ENCODE data around the gene THOC1. TPM values are rescaled to one million over a fixed set of nuclear protein-coding genes. Genes with fewer than 3 reads are reported as not detected.

THOC1 gene
- polyA plus RNA-seq (2013, experiment 1 of 2), result 11.3 TPM
- polyA plus RNA-seq (2013, experiment 2 of 2), result 11.3 TPM

- Histone ChIP-seq H3K27ac (ENCODE audit: low read length, poor library complexity, severe bottlenecking) (peak within 1 kb of the TSS; percentile 86), H3K4me3 (ENCODE audit: insufficient read depth in 1 of 2, low read depth in 1 of 2, low read length in 2 of 2) (peak within 1 kb of the TSS; percentile 87 to 95), H2AFZ (ENCODE audit: low read depth, low read length) (peak within 1 kb of the TSS; percentile 96), H3K14ac (ENCODE audit: low read length in 2 of 2) (peak within 1 kb of the TSS in 1 of 2 experiments; percentile 88), H2BK15ac (ENCODE audit: low read depth, poor library complexity, severe bottlenecking) (no peak within 1 kb of the TSS), H3K23ac (ENCODE audit: low read length in 2 of 2) (peak within 1 kb of the TSS in 1 of 2 experiments; percentile 48), H3K36me3 (ENCODE audit: control insufficient read depth in 1 of 2, insufficient read depth in 2 of 2, low read depth in 1 of 2, low read length in 2 of 2) (peaks cover 0 to 21% of the 10 kb centered on the region in 2 experiments), H2BK120ac (ENCODE audit: low read depth, low read length) (peak within 1 kb of the TSS; percentile 38), H3K79me1 (replicated peaks; ENCODE audit: low read length, poor library complexity, severe bottlenecking) (peaks cover 27% of the 10 kb centered on the region), H3K9me3 (ENCODE audit: control insufficient read depth, low read length) (no peaks in the 10 kb centered on the region), H2AK5ac (ENCODE audit: low read length, severe bottlenecking) (no peak within 1 kb of the TSS), H3K4me1 (ENCODE audit: control insufficient read depth, insufficient read depth, low read depth, low read length) (peaks cover 7% of the 10 kb centered on the region), H3K18ac (ENCODE audit: low read depth in 1 of 2, low read length in 2 of 2) (peak within 1 kb of the TSS; percentile 94 to 97), H4K91ac (ENCODE audit: low read length) (peak within 1 kb of the TSS; percentile 56), H3K27me3 (ENCODE audit: control insufficient read depth in 1 of 2, insufficient read depth in 1 of 2, low read length in 2 of 2) (no peaks in the 10 kb centered on the region), H3K4me2 (ENCODE audit: low read length, poor library complexity, severe bottlenecking) (peak within 1 kb of the TSS; percentile 90), H2BK12ac (ENCODE audit: low read length in 2 of 2) (peak within 1 kb of the TSS in 1 of 2 experiments; percentile 66), H3K4ac (ENCODE audit: low read depth in 1 of 2, low read length in 2 of 2) (peak within 1 kb of the TSS; percentile 96), H3K9ac (ENCODE audit: low read length) (peak within 1 kb of the TSS; percentile 99), H2BK5ac (ENCODE audit: low read depth, low read length, poor library complexity, severe bottlenecking) (no peak within 1 kb of the TSS), H4K8ac (ENCODE audit: low read length) (peak within 1 kb of the TSS; percentile 97)
- 0% methylated on average over 67 of the region's 69 CpGs for WGBS
- peak; percentile 95 for DNase-seq
Measured at GRCh38 chr18:267688-268552, at the start of gene THOC1. TSS of gene THOC1 (minus strand) at chr18:268047. CDS start at chr18:268019, 28 bp downstream.

- Histone ChIP-seq H2AFZ (ENCODE audit: low read depth, low read length) (no peak overlapping the region), H2BK120ac (ENCODE audit: low read depth, low read length) (no peak overlapping the region), H3K79me1 (replicated peaks; ENCODE audit: low read length, poor library complexity, severe bottlenecking) (no peaks in the 10 kb centered on the region), H3K27me3 (ENCODE audit: control insufficient read depth in 1 of 2, insufficient read depth in 1 of 2, low read length in 2 of 2) (no peaks in the 10 kb centered on the region), H3K27ac (ENCODE audit: low read length, poor library complexity, severe bottlenecking) (no peak overlapping the region), H3K4ac (ENCODE audit: low read depth in 1 of 2, low read length in 2 of 2) (no peak overlapping the region), H2BK15ac (ENCODE audit: low read depth, poor library complexity, severe bottlenecking) (no peak overlapping the region), H3K4me2 (ENCODE audit: low read length, poor library complexity, severe bottlenecking) (no peak overlapping the region), H3K4me1 (ENCODE audit: control insufficient read depth, insufficient read depth, low read depth, low read length) (peaks cover 2% of the 10 kb centered on the region), H4K8ac (ENCODE audit: low read length) (no peak overlapping the region), H3K18ac (ENCODE audit: low read depth in 1 of 2, low read length in 2 of 2) (no peak overlapping the region), H3K14ac (ENCODE audit: low read length in 2 of 2) (no peak overlapping the region), H3K4me3 (ENCODE audit: insufficient read depth in 1 of 2, low read depth in 1 of 2, low read length in 2 of 2) (no peak overlapping the region), H3K36me3 (ENCODE audit: control insufficient read depth in 1 of 2, insufficient read depth in 2 of 2, low read depth in 1 of 2, low read length in 2 of 2) (peaks cover 4 to 34% of the 10 kb centered on the region in 2 experiments), H2BK12ac (ENCODE audit: low read length in 2 of 2) (no peak overlapping the region), H3K9me3 (ENCODE audit: control insufficient read depth, low read length) (no peaks in the 10 kb centered on the region), H3K23ac (ENCODE audit: low read length in 2 of 2) (no peak overlapping the region), H2BK5ac (ENCODE audit: low read depth, low read length, poor library complexity, severe bottlenecking) (no peak overlapping the region), H4K91ac (ENCODE audit: low read length) (no peak overlapping the region), H3K9ac (ENCODE audit: low read length) (no peak overlapping the region), H2AK5ac (ENCODE audit: low read length, severe bottlenecking) (peak overlapping the region; percentile 47)
- WGBS, result 98% methylated on average over 5 of the region's 6 CpGs
- no peak for DNase-seq
Measured at GRCh38 chr18:317618-318017, 49.8 kb upstream of the THOC1 start.

- Histone ChIP-seq H3K14ac (ENCODE audit: low read length in 2 of 2) (no peak overlapping the region), H3K79me1 (replicated peaks; ENCODE audit: low read length, poor library complexity, severe bottlenecking) (no peaks in the 10 kb centered on the region), H3K4me1 (ENCODE audit: control insufficient read depth, insufficient read depth, low read depth, low read length) (no peaks in the 10 kb centered on the region), H2AFZ (ENCODE audit: low read depth, low read length) (no peak overlapping the region), H3K9ac (ENCODE audit: low read length) (no peak overlapping the region), H3K27me3 (ENCODE audit: control insufficient read depth in 1 of 2, insufficient read depth in 1 of 2, low read length in 2 of 2) (no peaks in the 10 kb centered on the region), H2BK120ac (ENCODE audit: low read depth, low read length) (no peak overlapping the region), H3K23ac (ENCODE audit: low read length in 2 of 2) (no peak overlapping the region), H4K91ac (ENCODE audit: low read length) (no peak overlapping the region), H4K8ac (ENCODE audit: low read length) (no peak overlapping the region), H3K18ac (ENCODE audit: low read depth in 1 of 2, low read length in 2 of 2) (no peak overlapping the region), H3K4ac (ENCODE audit: low read depth in 1 of 2, low read length in 2 of 2) (no peak overlapping the region), H3K9me3 (ENCODE audit: control insufficient read depth, low read length) (no peaks in the 10 kb centered on the region), H3K4me3 (ENCODE audit: insufficient read depth in 1 of 2, low read depth in 1 of 2, low read length in 2 of 2) (no peak overlapping the region), H2BK12ac (ENCODE audit: low read length in 2 of 2) (no peak overlapping the region), H2BK5ac (ENCODE audit: low read depth, low read length, poor library complexity, severe bottlenecking) (no peak overlapping the region), H3K27ac (ENCODE audit: low read length, poor library complexity, severe bottlenecking) (no peak overlapping the region), H2BK15ac (ENCODE audit: low read depth, poor library complexity, severe bottlenecking) (no peak overlapping the region), H3K36me3 (ENCODE audit: control insufficient read depth in 1 of 2, insufficient read depth in 2 of 2, low read depth in 1 of 2, low read length in 2 of 2) (peaks cover 4 to 25% of the 10 kb centered on the region in 2 experiments), H3K4me2 (ENCODE audit: low read length, poor library complexity, severe bottlenecking) (no peak overlapping the region), H2AK5ac (ENCODE audit: low read length, severe bottlenecking) (no peak overlapping the region)
- no peak for DNase-seq
- WGBS, result 83% methylated on average over 8 of the region's 8 CpGs
Measured at GRCh38 chr18:316393-316792, 48.5 kb upstream of the THOC1 start.

GRCh38 chr18:313931-314330, 46.1 kb upstream of the THOC1 start:
- Histone ChIP-seq H3K9me3 (ENCODE audit: control insufficient read depth, low read length) (no peaks in the 10 kb centered on the region), H3K27ac (ENCODE audit: low read length, poor library complexity, severe bottlenecking) (no peak overlapping the region), H2BK15ac (ENCODE audit: low read depth, poor library complexity, severe bottlenecking) (no peak overlapping the region), H2AK5ac (ENCODE audit: low read length, severe bottlenecking) (no peak overlapping the region), H3K79me1 (replicated peaks; ENCODE audit: low read length, poor library complexity, severe bottlenecking) (no peaks in the 10 kb centered on the region), H3K27me3 (ENCODE audit: control insufficient read depth in 1 of 2, insufficient read depth in 1 of 2, low read length in 2 of 2) (no peaks in the 10 kb centered on the region), H2AFZ (ENCODE audit: low read depth, low read length) (no peak overlapping the region), H3K23ac (ENCODE audit: low read length in 2 of 2) (no peak overlapping the region), H4K8ac (ENCODE audit: low read length) (no peak overlapping the region), H3K4ac (ENCODE audit: low read depth in 1 of 2, low read length in 2 of 2) (no peak overlapping the region), H3K36me3 (ENCODE audit: control insufficient read depth in 1 of 2, insufficient read depth in 2 of 2, low read depth in 1 of 2, low read length in 2 of 2) (peaks cover 2 to 4% of the 10 kb centered on the region in 2 experiments), H2BK120ac (ENCODE audit: low read depth, low read length) (no peak overlapping the region), H3K14ac (ENCODE audit: low read length in 2 of 2) (no peak overlapping the region), H2BK5ac (ENCODE audit: low read depth, low read length, poor library complexity, severe bottlenecking) (no peak overlapping the region), H3K4me1 (ENCODE audit: control insufficient read depth, insufficient read depth, low read depth, low read length) (no peaks in the 10 kb centered on the region), H3K4me3 (ENCODE audit: insufficient read depth in 1 of 2, low read depth in 1 of 2, low read length in 2 of 2) (peak overlapping the region in 1 of 2 experiments; percentile 32), H3K18ac (ENCODE audit: low read depth in 1 of 2, low read length in 2 of 2) (no peak overlapping the region), H4K91ac (ENCODE audit: low read length) (no peak overlapping the region), H3K4me2 (ENCODE audit: low read length, poor library complexity, severe bottlenecking) (no peak overlapping the region), H2BK12ac (ENCODE audit: low read length in 2 of 2) (no peak overlapping the region), H3K9ac (ENCODE audit: low read length) (no peak overlapping the region)
- DNase-seq, result no peak
